Measurements from ENCODE around the gene NQO1.

The NQO1 gene

GRCh38 chr16:69693916-69694315, 32.4 kb downstream of the NQO1 start:
- TF ChIP-seq, protein P1, sequence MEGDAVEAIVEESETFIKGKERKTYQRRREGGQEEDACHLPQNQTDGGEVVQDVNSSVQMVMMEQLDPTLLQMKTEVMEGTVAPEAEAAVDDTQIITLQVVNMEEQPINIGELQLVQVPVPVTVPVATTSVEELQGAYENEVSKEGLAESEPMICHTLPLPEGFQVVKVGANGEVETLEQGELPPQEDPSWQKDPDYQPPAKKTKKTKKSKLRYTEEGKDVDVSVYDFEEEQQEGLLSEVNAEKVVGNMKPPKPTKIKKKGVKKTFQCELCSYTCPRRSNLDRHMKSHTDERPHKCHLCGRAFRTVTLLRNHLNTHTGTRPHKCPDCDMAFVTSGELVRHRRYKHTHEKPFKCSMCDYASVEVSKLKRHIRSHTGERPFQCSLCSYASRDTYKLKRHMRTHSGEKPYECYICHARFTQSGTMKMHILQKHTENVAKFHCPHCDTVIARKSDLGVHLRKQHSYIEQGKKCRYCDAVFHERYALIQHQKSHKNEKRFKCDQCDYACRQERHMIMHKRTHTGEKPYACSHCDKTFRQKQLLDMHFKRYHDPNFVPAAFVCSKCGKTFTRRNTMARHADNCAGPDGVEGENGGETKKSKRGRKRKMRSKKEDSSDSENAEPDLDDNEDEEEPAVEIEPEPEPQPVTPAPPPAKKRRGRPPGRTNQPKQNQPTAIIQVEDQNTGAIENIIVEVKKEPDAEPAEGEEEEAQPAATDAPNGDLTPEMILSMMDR (IDR thresholded peaks at IDR 0.05; ENCODE audit: insufficient read depth, missing control alignments) = no peak
- FAIRE-seq = no peak

GRCh38 chr16:69691980-69692911, 34.1 kb downstream of the NQO1 start:
- TF ChIP-seq, protein P1 (IDR thresholded peaks at IDR 0.05; ENCODE audit: insufficient read depth, missing control alignments) = no peak
- DNase-seq (ENCODE audit: insufficient read length, low spot score) = no peak
- no peak for FAIRE-seq

More at GRCh38 chr16:69693916-69694315, 32.4 kb downstream of the NQO1 start:
- no peak for DNase-seq (ENCODE audit: insufficient read length, low spot score)

DNA sequence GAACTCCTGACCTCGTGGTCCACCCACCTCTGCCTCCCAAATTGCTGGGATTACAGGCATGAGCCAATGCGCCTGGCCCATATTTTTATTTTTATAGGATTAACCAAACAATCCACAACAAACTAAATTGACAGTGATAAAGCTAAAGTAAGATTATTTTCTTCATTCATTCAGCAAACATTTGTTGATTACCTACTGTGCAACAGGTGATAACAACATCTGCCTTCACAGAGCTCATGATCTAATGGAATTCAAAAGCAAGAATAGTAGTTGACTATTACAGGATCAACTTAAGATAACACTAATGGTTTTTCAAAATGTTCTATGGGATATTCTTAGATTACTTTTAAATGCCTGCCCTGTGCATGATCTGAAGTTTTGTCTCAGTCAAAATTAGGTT, 37.8 kb downstream of the NQO1 start:
- FAIRE-seq (no peak), DNase-seq (ENCODE audit: insufficient read length, low spot score) (no peak)
- TF ChIP-seq, protein P1 (IDR thresholded peaks at IDR 0.05; ENCODE audit: insufficient read depth, missing control alignments) = no peak

GRCh38 chr16:69680358-69680757, 46.0 kb downstream of the NQO1 start:
- DNase-seq (ENCODE audit: insufficient read length, low spot score) (no peak), FAIRE-seq (no peak)
- TF ChIP-seq, protein P1 (IDR thresholded peaks at IDR 0.05; ENCODE audit: insufficient read depth, missing control alignments) = no peak

DNA sequence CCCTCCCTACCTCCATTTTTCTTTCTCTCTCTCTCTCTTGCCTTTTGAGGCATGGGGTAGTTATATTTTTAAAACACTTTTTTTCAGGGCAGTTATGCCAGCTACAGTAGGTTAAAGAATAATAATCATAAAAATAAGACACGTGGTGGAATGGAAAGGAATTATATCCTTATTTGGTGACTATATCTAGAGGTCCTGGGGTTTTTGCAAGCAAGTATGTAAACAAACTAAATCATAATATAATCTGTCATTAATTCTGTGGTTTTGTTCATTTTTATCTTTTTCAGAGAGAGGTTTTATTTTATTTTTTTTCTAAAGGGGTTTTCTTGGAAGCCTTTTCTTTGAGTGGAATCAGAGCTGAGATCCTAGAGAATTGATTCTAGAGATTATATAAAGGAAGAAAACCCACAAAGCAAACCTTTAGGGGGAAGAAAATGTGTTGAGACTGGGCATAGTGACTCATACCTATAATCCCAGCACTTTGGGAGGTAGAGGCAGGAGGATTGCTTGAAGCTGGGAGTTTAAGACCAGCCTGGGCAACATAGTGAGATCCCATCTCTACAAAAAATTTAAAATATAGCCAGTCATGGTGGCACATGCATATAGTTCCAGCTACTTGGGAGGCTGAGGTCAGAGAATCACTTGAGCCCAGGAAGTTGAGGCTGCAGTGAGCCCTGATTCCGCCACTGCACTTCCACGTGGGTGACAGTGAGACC, 53.2 kb downstream of the NQO1 start:
- no peak for FAIRE-seq

GRCh38 chr16:69672315-69672997, 53.9 kb downstream of the NQO1 start:
- no peak for DNase-seq (ENCODE audit: insufficient read length, low spot score)
- FAIRE-seq = no peak
- TF ChIP-seq, protein P1 (IDR thresholded peaks at IDR 0.05; ENCODE audit: insufficient read depth, missing control alignments) = no peak

More for the DNA sequence above, 53.2 kb downstream of the NQO1 start:
- TF ChIP-seq, protein P1 (IDR thresholded peaks at IDR 0.05; ENCODE audit: insufficient read depth, missing control alignments) = no peak
- DNase-seq (ENCODE audit: insufficient read length, low spot score) = no peak
